DND-41 (cell line): ENCODE results near the gene DEFB124.
A peak's percentile ranks its signal among the peaks of the same experiment; 100 is the strongest.

Source experiments
- ATAC-seq: fragments of 200-7000 bp; cut with Tn5 transposase; 3 replicates; pipeline ENCODE4 v1.9.1; 2021; ENCODE audit warnings: low read depth; ENCODE audit not compliant: insufficient read depth
- DNase-seq: peaks from one replicate; pipeline ENCODE4 v3.0.0-alpha.2; 2020
- H2AFZ ChIP-seq: 2 replicates; pipeline ENCODE4 v1.6.0; 2012; ENCODE audit warnings: low read depth, low read length
- H3K27ac ChIP-seq: 2 replicates; pipeline ENCODE4 v1.5.1; 2012; ENCODE audit warnings: low read length, inconsistent platforms
- H3K27me3 ChIP-seq: fragments of 200-600 bp; sonication (generic); 2 replicates; pipeline ENCODE4 v1.6.0; 2012; ENCODE audit warnings: low read length, mild to moderate bottlenecking, inconsistent platforms; ENCODE audit not compliant: insufficient read depth, poor library complexity
- H3K36me3 ChIP-seq: 2 replicates; pipeline ENCODE4 v1.5.1; 2012; ENCODE audit warnings: low read length, inconsistent platforms; ENCODE audit not compliant: insufficient read depth
- H3K4me1 ChIP-seq: 2 replicates; pipeline ENCODE4 v1.5.1; 2012; ENCODE audit warnings: mild to moderate bottlenecking, low read length; ENCODE audit not compliant: insufficient read depth
- H3K4me2 ChIP-seq: 2 replicates; pipeline ENCODE4 v1.6.0; 2012; ENCODE audit warnings: mild to moderate bottlenecking, moderate library complexity, low read length, inconsistent platforms; ENCODE audit not compliant: insufficient read depth
- H3K4me3 ChIP-seq, 2 experiments: fragments of 200-600 bp in 1 of 2; shearing (Covaris generic) in 1 of 2; 2 replicates each; pipeline ENCODE4 v1.5.1; 2012 to 2016; ENCODE audit warnings: inconsistent platforms in 2 of 2, low read length in 2 of 2, mild to moderate bottlenecking in 2 of 2, low read depth in 1 of 2, moderate library complexity in 1 of 2
- H3K79me2 ChIP-seq: 2 replicates; pipeline ENCODE4 v1.6.0; 2012; ENCODE audit warnings: low read length, inconsistent platforms; ENCODE audit not compliant: insufficient read depth
- H3K9ac ChIP-seq: 2 replicates; pipeline ENCODE4 v1.6.0; 2012; ENCODE audit warnings: low read depth, mild to moderate bottlenecking, inconsistent platforms, low read length, moderate library complexity
- H3K9me3 ChIP-seq: 2 replicates; pipeline ENCODE4 v1.5.1; 2012; ENCODE audit warnings: low read length, moderate library complexity, mild to moderate bottlenecking, inconsistent platforms; ENCODE audit not compliant: insufficient read depth, severe bottlenecking
- H4K20me1 ChIP-seq: 2 replicates; pipeline ENCODE4 v1.6.0; 2012; ENCODE audit warnings: low read length; ENCODE audit not compliant: insufficient read depth
- CTCF ChIP-seq: IDR thresholded peaks from 2 replicates; pipeline ENCODE4 v1.5.1; 2012; ENCODE audit warnings: borderline replicate concordance, low read length, moderate library complexity, mild to moderate bottlenecking; ENCODE audit not compliant: poor library complexity, severe bottlenecking; ENCODE audit errors: extremely low read depth
- EZH2 ChIP-seq: IDR thresholded peaks from 3 replicates; pipeline ENCODE4 v1.6.1; 2012; ENCODE audit warnings: borderline replicate concordance, low read depth, mild to moderate bottlenecking, moderate library complexity, low read length, inconsistent platforms; ENCODE audit not compliant: severe bottlenecking

Gene DEFB124

GRCh38 chr20:31515072-31515774, 40.3 kb upstream of the DEFB124 start:
- Histone ChIP-seq H3K79me2 (peaks cover 56% of the 10 kb centered on the region), H3K27ac (peak overlapping the region; percentile 75)

GRCh38 chr20:31514154-31515071, 39.5 kb upstream of the DEFB124 start, which contains the start of gene HM13:
Gene HM13 (plus strand): TSS chr20:31514442. CDS start chr20:31514552, 110 bp downstream.
- Histone ChIP-seq H3K4me3 (peak within 1 kb of the TSS; percentile 50 to 78), H3K79me2 (peaks cover 48% of the 10 kb centered on the region), H3K9me3 (no peaks in the 10 kb centered on the region), H4K20me1 (peaks cover 36% of the 10 kb centered on the region), H2AFZ (peak within 1 kb of the TSS; percentile 85), H3K27ac (peak within 1 kb of the TSS; percentile 75), H3K36me3 (peaks cover 31% of the 10 kb centered on the region), H3K4me1 (peaks cover 35% of the 10 kb centered on the region), H3K27me3 (no peaks in the 10 kb centered on the region), H3K4me2 (peak within 1 kb of the TSS; percentile 83), H3K9ac (peak within 1 kb of the TSS; percentile 67)
- peak; percentile 85 for ATAC-seq
- TF ChIP-seq CTCF (peak; percentile 96), EZH2 (no peak)
- peak; percentile 92 for DNase-seq

More at GRCh38 chr20:31515072-31515774, 40.3 kb upstream of the DEFB124 start:
- H3K36me3 ChIP-seq: peaks cover 39% of the 10 kb centered on the region
- ATAC-seq (no peak; the same call in 2 of the 3 replicates), DNase-seq (no peak)
- H3K27me3 ChIP-seq: no peaks in the 10 kb centered on the region
- H2AFZ ChIP-seq: peak overlapping the region; percentile 85
- peaks cover 42% of the 10 kb centered on the region for H4K20me1 ChIP-seq
- TF ChIP-seq CTCF (no peak), EZH2 (no peak)
- peak overlapping the region; percentile 50 to 78 for H3K4me3 ChIP-seq
- peaks cover 36% of the 10 kb centered on the region for H3K4me1 ChIP-seq
- peak overlapping the region; percentile 83 for H3K4me2 ChIP-seq
- H3K9ac ChIP-seq: peak overlapping the region; percentile 67
- no peaks in the 10 kb centered on the region for H3K9me3 ChIP-seq

GRCh38 chr20:31508517-31509244, 33.8 kb upstream of the DEFB124 start:
- Histone ChIP-seq H3K4me1 (peaks cover under 1% of the 10 kb centered on the region), H3K79me2 (no peaks in the 10 kb centered on the region), H3K9ac (no peak overlapping the region), H4K20me1 (no peaks in the 10 kb centered on the region), H3K36me3 (no peaks in the 10 kb centered on the region), H3K4me2 (no peak overlapping the region), H2AFZ (0 out of 2 replicates have a peak overlapping the region, but pooled peaks have one; percentile 28), H3K9me3 (no peaks in the 10 kb centered on the region), H3K27me3 (no peaks in the 10 kb centered on the region), H3K4me3 (no peak overlapping the region), H3K27ac (no peak overlapping the region)
- ATAC-seq: no peak
- no peak for DNase-seq
- TF ChIP-seq CTCF (no peak), EZH2 (no peak)
